Daoy (cell line): ENCODE results near the gene SPATA33. TPM values are rescaled to one million over a fixed set of nuclear protein-coding genes. Genes with fewer than 3 reads are reported as not detected.

Experiments
- DNase-seq: peaks from one replicate; pipeline ENCODE4 v3.0.0-alpha.2; 2015; ENCODE audit warnings: low read depth
- total RNA-seq: library from RNA; depleted of rRNA; stranded (reverse); fragments of >200 nt; shearing (Covaris generic); gene quantifications from 2 replicates; pipeline ENCODE4 v1.2.3, GENCODE V29; 2014; rRNA removed

The SPATA33 gene
- 4.9 and 6.7 TPM in 2 replicates for total RNA-seq

DNA sequence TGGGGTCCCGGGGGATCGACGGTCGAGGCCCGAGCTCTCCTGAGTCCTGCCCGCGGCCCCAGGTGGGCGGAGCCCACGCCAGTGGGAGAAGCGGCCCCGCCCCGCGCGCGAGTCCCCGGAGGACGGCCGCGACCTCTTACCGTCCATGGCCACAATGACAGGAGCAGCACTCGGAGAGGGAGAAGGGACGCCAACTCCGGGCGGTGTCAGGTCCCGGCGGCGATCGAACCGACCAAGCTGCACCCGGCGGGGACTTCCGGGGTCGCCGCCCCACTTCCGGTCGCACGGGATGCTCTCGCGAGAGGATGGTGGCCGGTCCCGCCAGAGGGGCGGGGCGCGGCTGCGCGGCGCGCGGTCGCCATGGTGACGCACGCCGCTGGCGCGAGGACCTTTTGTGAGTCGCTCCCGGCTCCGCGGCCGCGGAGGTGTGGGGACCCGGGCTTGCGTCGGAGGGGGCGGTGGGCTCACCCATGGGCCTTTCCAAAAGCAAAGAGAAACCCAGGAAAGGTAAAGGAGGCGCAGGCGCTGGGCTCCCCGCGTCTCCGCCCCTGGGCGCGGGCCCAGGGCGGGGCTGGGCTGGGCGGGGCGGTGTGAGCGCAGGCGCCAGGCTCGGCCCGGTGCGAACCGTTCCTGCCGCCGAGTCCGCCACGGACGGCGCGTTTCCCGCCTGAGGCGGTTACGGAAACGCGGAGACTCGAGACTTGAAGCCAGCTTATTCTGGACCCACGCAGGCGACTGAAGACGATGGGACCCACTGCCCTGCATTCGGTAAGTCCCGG lies at the start of gene SPATA33, which contains the start of gene CHMP1A:
Gene SPATA33, plus strand, starts transcription at position 395 of the 779 bp plus-strand sequence. Its CDS starts 76 bp downstream, at position 471.
Gene CHMP1A, minus strand, starts transcription at position 267 of the 779 bp plus-strand sequence. Its CDS starts 120 bp downstream, at position 147.
- peak; percentile 90 for DNase-seq

DNA sequence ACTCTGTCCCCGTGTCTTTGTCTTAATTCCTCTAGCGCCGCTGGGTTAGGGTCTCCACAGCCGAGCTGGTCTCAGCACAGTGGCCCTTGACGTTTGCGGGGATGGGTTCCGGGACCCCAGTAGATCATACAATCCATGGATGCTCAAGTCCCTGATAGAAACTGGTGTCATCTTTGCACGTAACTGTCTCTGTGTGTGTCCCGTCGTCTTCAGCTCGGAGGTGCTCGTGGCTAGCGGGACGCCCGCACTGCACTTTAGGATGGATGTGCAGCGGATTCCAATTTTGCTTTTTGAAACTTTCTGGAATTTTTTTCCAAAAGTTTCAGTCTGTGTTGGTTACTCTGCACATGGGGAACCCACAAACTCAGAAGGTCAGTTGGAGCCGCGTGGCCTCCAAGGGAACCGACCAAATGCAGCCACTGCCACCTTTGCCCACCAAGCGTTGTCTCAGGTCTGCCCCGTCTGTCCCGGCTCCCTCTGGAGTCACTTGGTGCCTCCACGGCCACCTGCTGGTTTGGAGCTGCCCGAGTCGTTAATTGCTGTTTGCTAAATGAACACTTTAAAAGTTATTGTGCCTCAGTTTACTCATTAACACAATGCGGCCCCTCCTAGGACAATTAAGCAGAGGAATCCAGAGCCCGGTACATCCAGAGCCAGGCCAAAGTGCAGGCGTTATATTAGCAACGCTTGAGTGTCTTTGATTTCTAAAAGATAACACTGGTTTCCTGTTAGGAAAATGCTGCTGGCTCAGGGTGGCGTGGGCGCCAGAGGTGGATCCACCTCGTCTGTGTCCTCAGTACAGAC lies 49.5 kb upstream of the SPATA33 start:
- no peak for DNase-seq

DNA sequence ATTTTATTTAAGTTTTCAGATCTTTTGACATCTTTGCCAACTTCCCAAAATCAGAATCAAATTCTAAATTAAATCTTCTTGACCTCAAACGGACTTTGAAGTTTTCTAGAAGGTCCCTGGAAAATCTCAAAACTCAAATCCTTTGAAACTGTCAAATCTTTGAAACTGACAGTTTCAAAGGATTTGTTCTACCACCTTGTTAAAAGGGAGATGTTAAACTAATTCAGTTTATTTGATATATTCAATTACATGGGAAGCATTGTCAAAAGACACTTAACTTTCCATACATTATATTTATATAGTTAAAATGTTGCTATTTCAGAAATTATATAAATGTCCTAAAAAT lies 47.6 kb upstream of the SPATA33 start:
- DNase-seq = no peak

DNA sequence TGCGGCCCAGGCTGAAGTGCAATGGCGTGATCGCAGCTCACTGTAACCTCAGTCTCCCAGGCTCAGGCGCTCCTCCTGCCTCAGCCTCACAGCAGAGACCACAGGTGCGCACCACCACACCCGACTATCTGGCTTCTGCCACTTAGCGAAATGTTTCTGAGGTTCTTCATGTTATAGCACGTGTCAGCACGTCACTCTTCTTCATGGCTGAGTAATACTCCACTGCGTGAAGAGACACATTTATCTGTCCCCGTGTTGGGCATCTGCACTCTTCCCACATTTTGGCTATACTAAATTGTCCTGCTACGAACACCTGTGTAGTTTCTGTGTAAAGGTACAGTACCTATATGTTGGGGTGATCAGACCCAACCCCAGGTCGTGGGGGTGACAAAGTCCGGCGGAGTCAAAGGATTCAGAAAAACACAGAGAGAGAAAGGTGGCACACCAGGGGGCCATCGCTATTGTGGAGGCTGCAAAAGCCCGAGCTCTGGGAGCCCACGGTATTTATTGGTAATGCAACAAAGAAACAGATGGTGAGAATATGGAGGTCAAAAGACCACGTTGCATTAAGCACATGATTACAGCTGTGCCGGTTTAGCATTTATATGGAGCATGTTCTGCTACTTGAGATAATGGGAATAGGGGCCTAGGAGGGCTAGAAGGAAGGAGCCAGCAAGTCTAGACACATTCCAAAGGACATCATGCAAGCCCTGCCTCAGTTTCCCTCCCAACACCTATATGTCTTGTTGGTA lies 45.0 kb upstream of the SPATA33 start:
- no peak for DNase-seq

GRCh38 chr16:89613231-89613953 lies 44.2 kb upstream of the SPATA33 start, which contains the start of gene DPEP1:
DPEP1 (plus strand) TSS chr16:89613642; CDS start chr16:89630411, 16,769 bp downstream.
- no peak for DNase-seq

GRCh38 chr16:89613954-89614459 lies 43.6 kb upstream of the SPATA33 start:
- DNase-seq = no peak

DNA sequence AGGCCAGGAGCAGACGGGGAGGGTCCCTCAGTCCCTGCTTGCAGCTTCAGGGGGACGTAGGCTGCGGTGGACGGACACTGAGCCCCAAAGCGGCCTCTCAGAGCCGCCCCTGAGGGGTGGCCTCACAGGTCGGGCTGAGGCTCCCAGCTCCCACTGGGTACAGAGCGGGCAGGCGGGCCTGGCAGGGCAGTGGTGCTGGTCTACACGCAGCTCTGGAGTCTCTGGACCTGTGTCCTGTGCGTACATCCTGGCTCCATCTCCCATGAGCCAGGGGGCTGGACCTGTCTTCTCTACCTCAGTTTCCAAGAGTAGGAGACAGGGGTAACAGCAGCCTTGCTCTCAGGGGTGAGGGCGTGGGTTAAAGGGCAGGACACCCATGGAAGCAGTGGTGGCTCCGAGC lies 42.5 kb upstream of the SPATA33 start:
- no peak for DNase-seq

- no peak for DNase-seq
Measured at GRCh38 chr16:89615596-89616090, 42.0 kb upstream of the SPATA33 start.

GRCh38 chr16:89616623-89617022 lies 41.0 kb upstream of the SPATA33 start:
- no peak for DNase-seq

GRCh38 chr16:89617036-89617435 lies 40.6 kb upstream of the SPATA33 start:
- DNase-seq = no peak

GRCh38 chr16:89618109-89618998 lies 39.3 kb upstream of the SPATA33 start:
- DNase-seq = no peak

- DNase-seq = no peak
Measured at GRCh38 chr16:89619840-89620239, 37.8 kb upstream of the SPATA33 start.

GRCh38 chr16:89620406-89620841 lies 37.2 kb upstream of the SPATA33 start:
- DNase-seq = no peak

DNA sequence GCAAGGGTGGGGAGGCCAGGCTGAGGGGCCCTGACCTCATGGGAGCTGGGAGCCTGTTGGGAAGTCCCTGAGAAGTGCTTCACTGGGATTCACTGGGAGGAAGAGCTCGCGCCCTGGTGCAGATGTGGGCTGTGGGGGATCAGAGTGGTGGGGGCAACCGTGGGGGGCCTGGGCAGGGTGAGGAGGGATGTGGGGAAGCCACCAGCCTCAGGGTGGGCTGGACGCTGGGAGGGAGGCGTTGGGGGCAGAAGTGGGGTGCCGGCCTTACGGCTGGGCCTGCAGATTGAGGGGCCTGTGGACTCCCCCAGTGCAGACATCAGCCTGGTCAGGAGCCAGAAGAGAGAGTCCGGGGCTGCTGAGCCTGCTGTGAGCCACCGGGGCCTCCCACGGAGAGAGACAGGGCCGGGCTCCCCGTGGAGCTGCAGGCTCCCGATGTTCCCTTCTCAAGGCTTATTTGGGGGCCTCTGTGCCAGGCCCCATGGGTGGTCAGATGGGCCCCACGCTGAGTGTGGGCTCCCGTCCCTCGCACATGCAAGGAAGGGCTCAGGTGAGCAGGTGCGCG lies 36.4 kb upstream of the SPATA33 start:
- no peak for DNase-seq

GRCh38 chr16:89621698-89622409 lies 35.8 kb upstream of the SPATA33 start:
- no peak for DNase-seq

DNA sequence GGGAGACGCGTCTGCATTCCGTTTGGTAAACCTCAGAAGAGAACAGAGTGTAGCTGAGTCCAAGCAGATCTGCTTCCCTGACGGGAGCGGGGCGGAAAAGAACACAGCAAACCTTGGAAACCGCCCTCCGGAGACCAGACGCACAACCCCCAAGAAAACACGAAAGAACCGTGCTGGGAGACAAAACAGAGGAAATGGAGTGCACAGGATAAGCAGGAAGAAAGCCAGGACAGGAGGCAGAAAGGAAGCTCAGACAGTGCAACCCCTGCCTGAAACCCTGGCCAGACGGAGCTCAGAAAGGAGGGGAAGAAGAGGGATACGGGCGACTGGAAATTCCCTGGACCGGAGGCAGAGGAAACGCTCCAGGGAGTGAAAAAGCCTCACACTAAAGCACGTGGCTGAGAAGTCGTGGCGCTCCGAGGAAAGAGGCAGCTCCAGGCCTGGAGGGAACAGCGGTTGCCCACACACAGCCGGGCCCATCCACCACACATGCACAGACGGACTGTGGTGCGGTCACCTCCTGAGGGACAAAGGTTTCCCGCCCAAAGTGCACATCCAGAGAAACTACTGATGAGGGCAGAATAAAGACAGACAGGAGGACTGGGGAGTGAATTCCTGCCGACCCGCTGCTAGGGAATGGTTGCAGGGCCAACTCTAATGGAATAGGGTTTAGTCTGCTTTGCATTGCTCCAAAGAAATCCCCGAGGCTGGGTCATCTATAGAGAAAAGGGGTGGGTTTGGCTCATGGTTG lies 34.0 kb upstream of the SPATA33 start:
- DNase-seq = no peak

DNA sequence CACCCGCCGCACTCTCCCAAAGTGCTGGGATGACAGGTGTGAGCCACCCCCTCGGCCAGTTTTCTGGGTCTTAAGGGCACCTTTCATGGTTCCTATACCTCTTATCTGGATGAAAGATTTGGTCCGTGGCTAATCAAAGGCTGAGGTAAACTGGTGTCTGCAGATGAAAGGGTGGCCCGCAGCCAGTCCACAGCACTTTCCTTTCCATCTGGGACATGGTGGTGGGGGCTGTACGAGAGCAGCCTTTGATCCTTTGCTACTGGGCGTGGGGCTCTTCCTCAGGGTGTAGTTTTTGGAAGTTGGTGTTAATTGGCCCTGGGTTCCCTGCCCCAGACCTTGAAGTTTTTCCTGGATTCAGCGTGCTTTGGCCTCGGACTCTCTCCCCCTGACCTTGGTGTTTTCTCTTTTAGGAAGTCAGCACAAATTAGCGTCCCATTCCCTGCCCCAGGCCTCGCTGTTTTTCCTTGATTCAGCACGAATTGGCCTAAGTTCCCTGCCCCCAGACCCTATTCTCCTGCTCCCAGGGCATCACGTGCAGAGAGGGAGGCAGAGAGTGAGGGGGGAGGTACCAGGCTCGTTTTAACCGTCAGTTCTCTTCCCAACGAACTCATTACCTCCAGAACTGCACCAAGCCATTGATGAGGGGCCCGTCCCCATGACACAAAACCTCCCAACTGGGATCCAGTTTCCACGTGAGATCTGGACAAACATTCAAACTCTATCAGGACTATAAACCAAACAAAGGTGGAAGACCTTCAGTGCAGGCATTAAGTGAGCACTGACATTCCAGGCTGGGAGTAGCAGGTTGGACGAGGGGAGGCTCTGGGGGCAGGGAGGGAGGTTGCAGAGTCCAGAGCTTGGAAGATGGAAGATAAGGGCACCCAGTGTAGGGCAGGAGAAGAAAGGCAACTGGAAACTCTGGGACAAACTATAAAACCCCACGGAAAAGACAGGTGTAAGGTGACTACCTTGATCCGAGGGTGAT lies 32.6 kb upstream of the SPATA33 start:
- DNase-seq = no peak
